HepG2 (cell line): ENCODE results near the gene MGARP. TPM values are rescaled to one million over a fixed set of nuclear protein-coding genes. Genes with fewer than 3 reads are reported as not detected.

ENCODE experiments used
- ATAC-seq: fragments of 200-7000 bp; cut with Tn5 transposase; 3 replicates; pipeline ENCODE4 v1.9.1; 2020; ENCODE audit warnings: mild to moderate bottlenecking, moderate library complexity
- Bru-seq: library from RNA; stranded (reverse); fragments of 400-500 nt; gene quantifications from one replicate; lab custom pipeline; 2021; lab: Mats Ljungman, UMichigan
- BruChase-seq, 2 experiments: library from RNA; stranded (reverse); fragments of 400-500 nt; gene quantifications; one replicate each; lab custom pipeline; 2021; lab: Mats Ljungman, UMichigan
- BruUV-seq: library from RNA; stranded (reverse); fragments of 400-500 nt; replicated peaks from 2 replicates; lab custom pipeline; 2021; lab: Mats Ljungman, UMichigan
- CTCF ChIA-PET: fragments of 300-600 bp; formaldehyde crosslinking; extraction: SDS; loops from one replicate; lab custom pipeline; 2021; ENCODE audit warnings: low total read pairs, inconsistent platforms, low intra/inter-chr PET ratio; lab: Yijun Ruan, JAX
- POLR2A ChIA-PET: fragments of 350-600 bp; sonication (Branson Sonifier 250); formaldehyde crosslinking; loops from one replicate; lab custom pipeline; 2020; ENCODE audit warnings: antibody characterized with exemption, inconsistent platforms; lab: Yijun Ruan, JAX
- DNase-seq: peaks from one replicate; pipeline ENCODE4 v3.0.0-alpha.2; 2015; ENCODE audit warnings: low spot score
- FAIRE-seq: peaks from 3 replicates; lab custom pipeline; 2011; peaks lifted over from hg19 to GRCh38; lab: Jason Lieb, UNC
- H2AFZ ChIP-seq: one replicate; pipeline ENCODE4 v1.6.1; 2011; ENCODE audit warnings: low read length, inconsistent platforms
- H3K27ac ChIP-seq: fragments of 300-600 bp; 3 replicates; pipeline ENCODE4 v1.8.0; 2011; ENCODE audit warnings: mixed run types, mild to moderate bottlenecking, mixed read lengths, low read length, inconsistent platforms; ENCODE audit not compliant: insufficient read depth; ENCODE audit errors: extremely low read length
- H3K27me3 ChIP-seq, 2 experiments: fragments of 200-600 bp in 1 of 2; 2 replicates in 1 of 2; 3 replicates in 1 of 2; pipeline versions ENCODE4 v1.6.0 to v1.8.0; 2011; ENCODE audit warnings: low read length in 2 of 2, mild to moderate bottlenecking in 2 of 2, moderate library complexity in 2 of 2, inconsistent platforms in 1 of 2; ENCODE audit not compliant: insufficient read depth in 2 of 2, control insufficient read depth in 1 of 2
- H3K36me3 ChIP-seq, 2 experiments: fragments of 200-600 bp in 1 of 2; replicated peaks in 1 of 2; 2 replicates in 1 of 2; 3 replicates in 1 of 2; pipeline versions ENCODE4 v1.5.1 to v1.8.0; 2011; ENCODE audit warnings: low read length in 2 of 2, inconsistent platforms in 1 of 2; ENCODE audit not compliant: insufficient read depth in 2 of 2, control insufficient read depth in 1 of 2
- H3K4me1 ChIP-seq: 2 replicates; pipeline ENCODE4 v1.5.1; 2012; ENCODE audit warnings: low read length, inconsistent platforms; ENCODE audit not compliant: insufficient read depth
- H3K4me2 ChIP-seq: 2 replicates; pipeline ENCODE4 v1.6.0; 2011; ENCODE audit warnings: low read depth, low read length, inconsistent platforms
- H3K4me3 ChIP-seq, 3 experiments: fragments of 200-600 bp in 1 of 3; sonication (generic), shearing (Covaris generic) in 1 of 3; replicated peaks in 1 of 3; 2 replicates each; pipeline ENCODE4 v1.5.1; 2011 to 2016; ENCODE audit warnings: low read length in 3 of 3, inconsistent platforms in 2 of 3, low read depth in 2 of 3, mild to moderate bottlenecking in 2 of 3, control low read depth in 1 of 3, mixed read lengths in 1 of 3; ENCODE audit not compliant: insufficient read depth in 1 of 3
- H3K79me2 ChIP-seq: one replicate; pipeline ENCODE4 v1.6.1; 2011; ENCODE audit warnings: low read length, inconsistent platforms; ENCODE audit not compliant: insufficient read depth
- H3K9ac ChIP-seq: 2 replicates; pipeline ENCODE4 v1.6.0; 2011; ENCODE audit warnings: mild to moderate bottlenecking, low read depth, low read length, inconsistent platforms; ENCODE audit not compliant: insufficient read depth
- H3K9me3 ChIP-seq: 2 replicates; pipeline ENCODE4 v1.5.1; 2012; ENCODE audit warnings: mild to moderate bottlenecking, low read length
- H4K20me1 ChIP-seq: 2 replicates; pipeline ENCODE4 v1.6.0; 2011; ENCODE audit warnings: inconsistent platforms, mild to moderate bottlenecking, low read length, moderate library complexity; ENCODE audit not compliant: insufficient read depth
- ARID3A ChIP-seq: IDR thresholded peaks from 2 replicates; pipeline ENCODE4 v1.6.1; 2012; ENCODE audit warnings: low read depth, low read length, improper control_type of control experiment
- ATF4 ChIP-seq, 2 experiments: fragments of 450-650 bp in 1 of 2; sonication (generic) in 1 of 2; formaldehyde crosslinking; IDR thresholded peaks; 2 replicates each; pipeline versions ENCODE4 v1.5.0 to v1.8.0; 2020 to 2022; ENCODE audit warnings: mild to moderate bottlenecking in 1 of 2, missing genetic modification reagents in 1 of 2
- BRCA1 ChIP-seq: sonication (generic); formaldehyde crosslinking; IDR thresholded peaks from 2 replicates; pipeline ENCODE4 v1.4.0; 2020; ENCODE audit warnings: missing genetic modification reagents
- CHD4 ChIP-seq: fragments of 200-600 bp; sonication (generic); IDR thresholded peaks from 2 replicates; pipeline ENCODE4 v1.7.0; 2017; ENCODE audit warnings: mild to moderate bottlenecking, low read length, borderline replicate concordance
- DNMT3B ChIP-seq: conservative IDR thresholded peaks from 2 replicates; pipeline ENCODE4 v1.6.1; 2016; ENCODE audit warnings: missing biosample characterization, control low read depth
- FOSL1 ChIP-seq: sonication (generic); formaldehyde crosslinking; IDR thresholded peaks from 2 replicates; pipeline ENCODE4 v1.9.0; 2021; ENCODE audit warnings: missing genetic modification reagents, borderline replicate concordance
- FUBP1 ChIP-seq: sonication (generic); formaldehyde crosslinking; IDR thresholded peaks from 2 replicates; pipeline ENCODE4 v1.5.1; 2020; ENCODE audit warnings: missing genetic modification reagents, mild to moderate bottlenecking, borderline replicate concordance
- HNRNPH1 ChIP-seq: fragments of 200-400 bp; formaldehyde crosslinking; optimal IDR thresholded peaks from 2 replicates; pipeline ENCODE3; 2017; ENCODE audit warnings: mild to moderate bottlenecking, low read depth, low read length
- PAWR ChIP-seq: sonication (generic); formaldehyde crosslinking; IDR thresholded peaks from 2 replicates; pipeline ENCODE4 v1.4.0; 2020; ENCODE audit warnings: missing genetic modification reagents, mild to moderate bottlenecking, borderline replicate concordance
- PTBP1 ChIP-seq: fragments of 200-400 bp; formaldehyde crosslinking; IDR thresholded peaks from 2 replicates; pipeline ENCODE4 v1.6.1; 2018; ENCODE audit warnings: low read length, low read depth; ENCODE audit not compliant: poor library complexity, severe bottlenecking
- SIN3A ChIP-seq: IDR thresholded peaks from 2 replicates; pipeline ENCODE4 v1.6.1; 2011; ENCODE audit warnings: low read depth, mild to moderate bottlenecking, control low read depth, low read length, borderline replicate concordance
- ZNF264 ChIP-seq: sonication (generic); formaldehyde crosslinking; IDR thresholded peaks from 2 replicates; pipeline ENCODE4 v1.4.0; 2020; ENCODE audit warnings: missing genetic modification reagents
- ZNF629 ChIP-seq: sonication (generic); formaldehyde crosslinking; conservative IDR thresholded peaks from 2 replicates; pipeline ENCODE4 v1.5.0; 2020; ENCODE audit warnings: missing genetic modification reagents
- WGBS: methylation state at CpG from one replicate; pipeline ENCODE4 v1.1.6; 2017; ENCODE audit warnings: low lambda C conversion rate; 5-methylcytosine and 5-hydroxymethylcytosine counted together
- in situ Hi-C: cut with HindIII; loops from 2 replicates; pipeline ENCODE4 v1.10.0; 2017; ENCODE audit warnings: low pct_unique_long_range_greater_than_20kb; ENCODE audit not compliant: extremely low pct_ligation_motif_present
- intact Hi-C: fragments of 100-400 bp; cut with micrococcal nuclease; formaldehyde crosslinking; loops from one replicate; pipeline ENCODE4 v1.10.0; 2022; ENCODE audit not compliant: unreplicated experiment
- long read RNA-seq, 2 experiments: library from RNA in 1 of 2; library from polyadenylated mRNA in 1 of 2; stranded (forward) in 1 of 2; unstranded in 1 of 2; transcript quantifications; one replicate each; pipeline ENCODE4 v2.0.0, GENCODE V29; 2019 to 2022
- polyA minus RNA-seq, 3 experiments: library from RNA; depleted of rRNA, polyadenylated mRNA; stranded (reverse); fragments of >200 nt; gene quantifications; 2 replicates each; pipeline ENCODE4 v1.2.3, GENCODE V29; 2011; ENCODE audit warnings: low replicate concordance in 1 of 3
- polyA plus RNA-seq, 8 experiments: library from polyadenylated mRNA; depleted of rRNA in 3 of 8; stranded (reverse) in 7 of 8; unstranded in 1 of 8; fragments of >200 nt; fragmentation: Illumina TruSeq in 4 of 8; extraction: Trizol in 4 of 8; gene quantifications; 2 replicates each; pipeline versions ENCODE4 v1.2.1 to v1.2.3, GENCODE V29; 2011 to 2016; ENCODE audit warnings: low read depth in 4 of 8, missing spikeins in 1 of 8, mixed read lengths in 1 of 8; ENCODE audit not compliant: insufficient read depth in 1 of 8
- total RNA-seq, 5 experiments: library from RNA; depleted of rRNA; stranded (reverse); fragments of >200 nt; fragmentation: Illumina TruSeq; extraction: Trizol; gene quantifications; 2 replicates each; pipeline ENCODE4 v1.2.3, GENCODE V29; 2016; ENCODE audit warnings: low read depth in 1 of 5

MGARP gene
- 0.11 TPM in 1 of 2 replicates, not detected in the other for total RNA-seq (2016; rRNA removed; fragmentation: Illumina TruSeq; extraction: Trizol)
- total RNA-seq (2016; cell fraction: cytosol; rRNA removed; fragmentation: Illumina TruSeq; extraction: Trizol; ENCODE audit: low read depth) = not detected in 2 replicates
- total RNA-seq (2016; cell fraction: insoluble cytoplasmic fraction; rRNA removed; fragmentation: Illumina TruSeq; extraction: Trizol) = 0.18 and 0.26 TPM in 2 replicates
- 0.21 TPM in 1 of 2 replicates, not detected in the other for total RNA-seq (2016; cell fraction: membrane; rRNA removed; fragmentation: Illumina TruSeq; extraction: Trizol)
- total RNA-seq (2016; cell fraction: nucleus; rRNA removed; fragmentation: Illumina TruSeq; extraction: Trizol) = not detected in 2 replicates
- polyA plus RNA-seq (2011; rRNA removed) = 0.13 TPM in 2 replicates
- polyA plus RNA-seq (2011; cell fraction: cytosol; rRNA removed) = 0.12 and 0.13 TPM in 2 replicates
- polyA plus RNA-seq (2011; cell fraction: nucleus; rRNA removed) = 0.09 TPM in 1 of 2 replicates, not detected in the other
- polyA plus RNA-seq (2012) = 0.17 and 0.20 TPM in 2 replicates
- polyA plus RNA-seq (2016; cell fraction: cytosol; fragmentation: Illumina TruSeq; extraction: Trizol; ENCODE audit: low read depth) = not detected in 2 replicates
- polyA plus RNA-seq (2016; cell fraction: insoluble cytoplasmic fraction; fragmentation: Illumina TruSeq; extraction: Trizol; ENCODE audit: low read depth) = not detected in 2 replicates
- polyA plus RNA-seq (2016; cell fraction: membrane; fragmentation: Illumina TruSeq; extraction: Trizol; ENCODE audit: low read depth) = not detected in 2 replicates
- not detected in 2 replicates for polyA plus RNA-seq (2016; cell fraction: nucleus; fragmentation: Illumina TruSeq; extraction: Trizol; ENCODE audit: insufficient read depth, low read depth)
- polyA minus RNA-seq (2011; rRNA and poly(A)+ RNA removed; ENCODE audit: low replicate concordance) = not detected in 2 replicates
- not detected in 2 replicates for polyA minus RNA-seq (2011; cell fraction: cytosol; rRNA and poly(A)+ RNA removed)
- not detected in 2 replicates for polyA minus RNA-seq (2011; cell fraction: nucleus; rRNA and poly(A)+ RNA removed)
- Bru-seq, nascent RNA = percentile 21 among the genes with signal in this experiment
- BruChase-seq, experiment 1, labeled RNA remaining after a 6-hour chase = percentile 32 among the genes with signal in this experiment
- BruChase-seq, experiment 2, labeled RNA remaining after a 2-hour chase = percentile 32 among the genes with signal in this experiment
- long read RNA-seq, experiment 1 = 0 reads
- long read RNA-seq, experiment 2, partial matches to known transcripts = 1 of 1 reads
- long read RNA-seq, experiment 2, other reads (novel, unspliced or antisense) = 0 of 1 reads

- FAIRE-seq (no peak), DNase-seq (no peak), ATAC-seq (no peak)
- H3K27ac ChIP-seq = no peak within 1 kb of the TSS
- no peaks in the 10 kb centered on the region for H3K36me3 ChIP-seq
- in situ Hi-C loops = no loop called here
- H3K9me3 ChIP-seq = no peaks in the 10 kb centered on the region
- H3K27me3 ChIP-seq = no peaks in the 10 kb centered on the region
- no peak within 1 kb of the TSS for H2AFZ ChIP-seq
- no peak within 1 kb of the TSS for H3K4me3 ChIP-seq
- ChIA-PET POLR2A (interaction anchor here (2.8 kb wide), 1 partner anchor 15 kb away, joined by 8 read pairs; no protein-coding TSS in a partner anchor), CTCF (no interaction called here)
- H3K79me2 ChIP-seq = no peaks in the 10 kb centered on the region
- no peak within 1 kb of the TSS for H3K9ac ChIP-seq
- no peak within 1 kb of the TSS for H3K4me2 ChIP-seq
- 77% methylated on average over 39 of the region's 51 CpGs for WGBS
- BruUV-seq = no TSS peak
- no peaks in the 10 kb centered on the region for H4K20me1 ChIP-seq
- intact Hi-C loops = no loop called here
- no peaks in the 10 kb centered on the region for H3K4me1 ChIP-seq
- no peak for TF ChIP-seq DNMT3B (CRISPR knock-in tag)
- TF ChIP-seq FOSL1 (CRISPR knock-in tag) = no peak
- TF ChIP-seq SIN3A = no peak
- no peak for TF ChIP-seq FUBP1 (CRISPR knock-in tag)
- no peak for TF ChIP-seq BRCA1
- TF ChIP-seq ARID3A = no peak
- no peak for TF ChIP-seq ATF4 (CRISPR knock-in tag; IDR thresholded peaks at IDR 0.05)
- no peak for TF ChIP-seq ZNF264 (CRISPR knock-in tag)
- no peak for TF ChIP-seq PAWR (CRISPR knock-in tag)
- TF ChIP-seq ZNF629 = no peak
- no peak for TF ChIP-seq HNRNPH1
- TF ChIP-seq PTBP1 = no peak
- TF ChIP-seq CHD4 = no peak
Measured at GRCh38 chr4:139279760-139280620, at the start of gene MGARP. Gene MGARP, minus strand, starts transcription at chr4:139280225. Its CDS starts 67 bp downstream, at chr4:139280158.
